IPS-NIHi11 (cell line): Measurements from ENCODE around the gene GRID1.
"Not testable (repeated sequence)": the region's sequence is repeated elsewhere in the genome, so short reads cannot be mapped to it uniquely, and the experiment has no call there.

Source experiments
- DNase-seq: peaks from one replicate; pipeline ENCODE4 v3.0.0; 2012; ENCODE audit warnings: mixed read lengths, low spot score

Gene GRID1

DNA sequence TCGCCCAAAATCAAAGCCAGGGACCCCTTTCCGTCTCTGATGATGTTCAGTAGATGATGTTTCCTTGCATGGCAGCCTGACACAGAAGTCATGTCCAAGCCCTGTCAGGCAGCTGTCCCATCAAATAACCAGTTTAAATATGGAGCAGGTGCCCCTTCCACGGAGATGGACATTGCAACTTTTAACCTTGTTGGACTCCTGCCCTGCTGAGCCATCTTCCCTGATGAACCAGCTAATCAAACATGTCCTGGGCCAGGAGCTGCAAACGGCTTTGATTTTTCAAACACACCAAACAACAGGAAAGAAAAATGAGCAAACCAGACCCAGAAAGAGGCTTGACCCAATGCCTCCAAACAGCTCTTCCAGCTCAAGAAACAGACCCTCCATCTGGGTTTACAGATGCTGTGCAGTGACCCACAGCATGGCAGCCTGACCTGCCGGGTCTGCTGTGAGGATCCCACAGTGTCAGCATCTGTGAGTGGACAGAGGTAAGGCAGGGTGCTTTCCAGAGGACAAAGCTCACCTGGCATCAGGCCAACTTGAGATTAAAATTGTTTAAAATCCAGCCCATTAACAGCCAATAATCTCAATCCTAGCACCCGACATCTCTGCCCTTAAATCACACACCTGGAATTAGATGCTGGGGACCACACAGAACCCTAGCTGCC is 372.6 kb downstream of the GRID1 start:
- DNase-seq = no peak

DNA sequence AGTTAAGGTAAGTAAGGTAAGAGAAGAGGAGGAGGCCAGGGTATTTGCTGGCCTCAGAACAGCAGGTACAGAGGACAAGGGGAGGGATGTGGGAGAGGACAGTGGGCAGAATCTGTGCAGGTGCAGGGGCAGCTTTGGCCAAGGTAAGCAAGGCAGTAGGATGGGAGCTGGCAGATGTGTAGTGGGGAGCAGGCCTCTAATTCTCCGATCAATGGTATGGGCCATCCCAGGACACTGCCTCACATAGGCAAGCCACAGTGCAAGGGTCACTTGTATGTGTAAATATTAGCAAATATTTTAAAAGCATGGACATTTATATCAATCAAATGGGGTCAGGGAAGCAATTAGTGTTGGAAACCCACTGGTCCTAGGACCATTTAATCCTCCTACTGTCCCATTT is 373.5 kb downstream of the GRID1 start:
- DNase-seq = no peak

DNA sequence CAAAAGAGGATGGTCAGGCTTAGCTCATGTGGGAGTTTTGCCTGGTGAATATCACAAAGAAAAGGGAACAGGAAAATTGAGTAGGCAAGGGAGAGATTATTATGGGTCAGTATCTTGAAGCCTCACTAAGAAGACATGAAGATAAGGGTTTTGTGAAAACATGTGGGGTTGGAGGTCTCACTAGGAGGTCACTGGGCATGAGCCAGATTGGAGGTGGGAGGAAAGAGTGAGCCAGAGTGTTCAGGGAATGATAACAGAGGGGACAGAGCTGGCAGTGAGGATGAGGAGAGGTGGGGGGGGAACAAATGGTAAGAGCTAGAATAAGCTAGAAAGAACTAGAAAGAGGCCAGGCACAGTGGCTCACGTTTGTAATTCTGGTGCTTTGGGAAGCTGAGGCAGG is 374.3 kb downstream of the GRID1 start:
- DNase-seq = no peak

DNA sequence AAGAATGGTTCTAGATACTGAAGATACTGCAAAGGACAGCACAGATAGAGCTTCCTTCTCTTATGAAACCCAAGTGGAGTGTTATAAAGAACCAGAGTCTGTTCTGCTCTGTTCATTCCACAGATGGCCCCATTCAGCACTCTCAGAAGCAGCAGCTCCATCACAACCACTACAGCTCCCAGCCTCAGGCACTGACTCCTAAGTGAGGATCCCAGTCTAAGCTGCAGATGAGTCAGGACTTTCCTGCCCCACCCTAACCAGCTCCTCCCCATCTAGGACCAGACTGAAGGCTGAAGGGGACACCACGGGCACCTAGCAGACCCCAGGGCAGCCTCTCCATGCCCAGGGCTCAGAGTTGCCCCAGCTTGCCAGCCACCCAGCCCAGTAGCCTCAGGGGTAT is 379.8 kb downstream of the GRID1 start:
- no peak for DNase-seq

DNA sequence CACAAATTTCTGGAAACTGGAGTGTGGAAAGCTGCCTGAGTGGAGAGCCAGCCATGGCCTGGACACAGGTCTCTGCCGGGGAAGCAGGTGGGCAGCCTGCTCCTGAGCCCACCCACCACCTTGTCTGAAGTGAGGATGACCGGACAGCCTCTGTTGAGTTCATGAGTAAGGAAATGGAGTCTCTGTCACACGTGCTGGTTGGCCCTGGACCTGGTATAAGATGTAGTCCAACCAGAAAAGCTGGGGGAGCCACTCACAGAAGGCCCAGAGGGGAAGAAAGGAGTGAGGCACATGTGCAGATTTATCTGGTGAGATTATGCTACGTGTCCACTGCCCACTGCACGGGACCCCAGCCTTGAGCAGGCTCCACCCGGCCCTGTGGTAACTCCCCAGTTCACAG is 383.5 kb downstream of the GRID1 start:
- DNase-seq = no peak

DNA sequence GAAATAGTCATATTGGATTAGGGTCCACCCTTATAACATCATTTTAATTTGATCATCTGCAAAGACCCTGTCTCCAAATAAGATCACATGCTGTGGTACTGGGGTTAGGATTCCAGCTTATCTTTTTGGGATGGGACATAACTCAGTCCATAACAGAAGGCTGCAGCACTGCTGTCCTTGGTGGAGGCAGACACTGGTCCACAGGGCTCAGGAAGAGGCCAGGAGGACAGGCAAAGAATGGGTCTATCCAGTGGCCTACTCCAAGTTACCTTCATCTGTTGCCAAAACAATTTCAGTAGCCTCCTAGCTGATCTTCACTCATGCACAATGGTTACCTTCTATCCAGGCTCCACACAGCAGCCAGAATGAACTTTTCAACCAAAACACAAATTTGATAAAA is 387.0 kb downstream of the GRID1 start:
- no peak for DNase-seq

DNA sequence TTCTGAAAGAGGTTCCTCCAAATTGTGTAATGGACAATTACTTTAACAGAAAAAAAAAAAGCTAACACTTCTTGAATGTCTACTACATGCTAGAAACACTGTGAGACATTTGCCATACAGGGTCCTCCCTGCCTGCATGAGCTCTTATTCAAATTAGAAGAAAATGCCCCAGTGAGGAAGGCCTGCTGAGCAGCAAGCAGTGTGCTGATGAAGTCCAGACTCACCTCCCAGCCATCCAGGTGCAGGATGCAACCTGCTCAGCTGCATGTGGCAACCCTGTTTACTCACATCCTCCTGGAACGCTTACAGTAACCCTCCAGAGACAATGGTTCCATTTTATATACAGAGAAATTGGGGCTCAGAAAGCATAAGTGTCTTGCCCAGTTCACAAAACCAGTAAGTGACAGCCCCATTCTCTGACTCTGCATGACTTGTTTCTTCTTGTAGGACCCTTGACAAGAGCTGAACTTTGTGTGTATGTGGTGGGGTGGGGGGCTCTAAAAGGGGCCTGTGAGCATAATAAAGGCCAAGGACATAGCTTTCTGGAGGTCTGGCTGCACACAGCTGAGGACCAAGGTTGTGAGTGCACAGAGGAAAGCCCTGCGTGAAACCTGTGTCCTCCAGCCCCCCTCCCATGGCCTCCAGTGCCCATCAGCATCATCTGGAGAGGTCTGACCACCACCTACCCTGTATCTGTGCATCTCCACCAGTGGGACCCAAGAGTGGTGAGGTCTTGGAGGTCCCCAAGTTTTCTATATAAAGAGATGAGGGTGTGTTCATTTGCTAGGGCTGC is 387.8 kb downstream of the GRID1 start:
- no peak for DNase-seq

DNA sequence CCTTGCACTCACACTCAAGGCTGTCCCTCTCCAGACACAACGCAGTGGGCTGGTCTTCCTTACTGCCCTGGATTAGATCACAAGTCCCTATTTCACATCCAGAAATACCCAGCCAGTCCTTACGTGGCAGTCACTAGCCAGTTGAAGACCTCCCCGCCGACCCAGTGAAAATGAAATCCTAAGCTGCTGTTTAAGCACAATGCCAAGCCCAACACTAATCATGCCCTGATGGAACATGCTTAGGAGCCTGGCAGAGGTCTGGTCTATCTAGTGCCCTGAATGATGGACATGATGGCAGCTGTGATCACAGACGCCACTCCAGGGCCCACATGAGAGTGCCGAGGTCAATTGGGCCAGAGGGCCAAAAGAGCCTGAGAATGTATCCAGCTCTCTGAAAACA is 389.0 kb downstream of the GRID1 start:
- DNase-seq = no peak

DNA sequence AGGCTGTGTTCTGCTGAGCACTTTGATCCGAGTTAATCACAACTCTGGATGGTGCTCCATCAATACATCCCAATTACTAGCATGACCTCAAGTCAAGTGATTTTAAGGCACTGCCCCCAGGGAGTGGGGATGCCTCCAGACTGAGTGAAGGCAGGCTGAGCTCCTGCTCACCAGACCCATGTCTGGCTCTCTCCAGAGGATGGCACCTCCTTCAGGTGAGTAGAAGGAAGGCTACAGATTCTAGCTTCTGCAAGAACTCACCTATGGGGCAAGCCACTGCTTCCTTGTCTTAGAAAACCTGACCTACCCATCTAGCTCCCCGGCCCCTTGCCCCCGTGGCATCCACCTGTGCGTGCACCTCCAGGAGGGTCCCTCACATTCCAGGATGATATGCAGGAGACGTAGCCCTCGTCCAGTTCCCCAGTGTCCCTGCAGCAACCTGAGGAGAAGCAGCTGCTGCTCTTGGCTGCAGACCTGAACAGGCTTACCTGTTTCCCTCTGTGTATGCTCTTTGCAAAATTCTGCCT is 390.3 kb downstream of the GRID1 start:
- peak; percentile 26 for DNase-seq

DNA sequence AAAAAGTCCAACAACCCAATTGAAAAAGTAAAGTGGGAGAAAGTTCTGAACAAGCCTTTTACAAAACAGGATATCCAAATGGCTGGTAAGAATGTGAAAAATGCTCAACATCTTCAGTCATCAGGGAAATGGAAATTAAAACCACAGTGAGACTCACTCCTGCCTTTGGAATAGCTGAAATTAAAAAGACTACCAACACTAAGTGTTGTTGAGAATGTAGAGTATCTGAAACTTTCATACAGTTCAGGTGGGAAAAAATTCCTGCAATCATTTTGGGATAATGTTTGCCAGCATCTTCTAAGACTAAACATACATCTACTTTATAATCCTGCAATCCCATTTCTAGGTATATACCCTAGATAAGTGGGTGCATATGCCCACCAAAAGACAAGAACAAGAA is 395.1 kb downstream of the GRID1 start:
- no peak for DNase-seq

DNA sequence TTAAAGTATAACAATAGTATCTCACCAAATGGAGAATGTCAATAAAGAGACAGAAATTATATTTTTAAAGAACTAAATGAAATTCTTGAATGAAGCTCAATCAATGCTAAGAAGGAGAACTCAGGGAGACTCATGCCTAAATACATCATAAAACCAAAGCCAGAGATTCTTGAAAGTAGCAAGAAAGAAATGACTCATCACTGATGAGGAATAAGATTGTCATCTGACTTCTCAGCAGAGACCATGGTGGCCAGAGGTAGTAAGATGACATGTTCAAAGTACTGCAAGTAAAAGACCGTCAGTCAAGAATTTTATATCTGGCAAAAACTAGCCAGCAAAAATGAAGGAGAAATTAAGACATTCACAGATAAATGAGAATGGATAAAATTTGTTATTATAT is 399.0 kb downstream of the GRID1 start:
- no peak for DNase-seq

DNA sequence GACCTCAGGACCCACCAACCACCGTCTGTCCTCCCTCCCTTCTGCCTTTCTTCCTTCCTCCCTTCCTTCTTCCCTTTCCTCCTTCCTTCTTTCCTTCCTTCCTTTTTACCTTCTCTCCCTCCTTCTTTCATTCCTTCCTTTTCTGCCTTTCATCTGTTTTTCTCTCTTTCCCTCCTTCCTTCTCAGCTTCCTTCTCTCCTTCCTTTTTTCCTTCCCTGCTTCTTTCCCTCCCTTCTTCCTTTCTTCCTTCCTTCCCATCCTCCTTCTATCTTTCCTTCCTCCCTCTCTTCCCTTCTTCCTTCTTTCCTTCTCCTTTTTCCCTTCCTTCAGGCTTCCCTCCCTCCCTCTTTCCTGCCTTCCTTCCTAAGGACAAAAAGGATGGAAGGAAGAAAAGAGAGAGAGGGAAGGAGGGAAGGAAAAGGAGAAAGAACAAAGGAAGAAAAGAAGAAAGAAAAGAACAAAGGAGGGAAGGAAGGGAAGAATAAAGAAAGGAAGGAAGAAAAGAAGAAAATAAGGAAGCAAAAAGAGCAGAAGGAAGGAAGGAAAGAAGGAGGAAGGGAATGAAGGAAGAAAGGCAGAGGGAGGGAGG is 405.0 kb downstream of the GRID1 start:
- no peak for DNase-seq

DNA sequence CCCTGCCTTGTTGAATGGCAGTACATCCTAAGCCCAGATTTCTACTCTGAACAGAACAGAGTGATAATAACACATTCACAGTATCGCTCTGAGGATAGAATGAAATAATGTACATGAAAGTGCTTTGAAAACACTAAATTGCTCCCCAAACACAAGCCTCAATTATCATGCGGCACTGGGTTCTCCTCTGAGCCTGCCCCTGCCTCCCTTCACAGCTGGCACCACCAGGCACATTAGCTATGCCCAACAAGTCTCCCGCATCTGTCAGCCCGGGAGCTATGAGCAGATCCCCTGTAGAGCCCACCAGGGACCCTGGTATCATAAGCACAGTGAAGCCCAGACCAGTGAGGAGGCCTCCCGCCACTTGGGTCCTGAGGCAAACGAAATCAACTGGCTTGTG is 405.5 kb downstream of the GRID1 start:
- DNase-seq = no peak

DNA sequence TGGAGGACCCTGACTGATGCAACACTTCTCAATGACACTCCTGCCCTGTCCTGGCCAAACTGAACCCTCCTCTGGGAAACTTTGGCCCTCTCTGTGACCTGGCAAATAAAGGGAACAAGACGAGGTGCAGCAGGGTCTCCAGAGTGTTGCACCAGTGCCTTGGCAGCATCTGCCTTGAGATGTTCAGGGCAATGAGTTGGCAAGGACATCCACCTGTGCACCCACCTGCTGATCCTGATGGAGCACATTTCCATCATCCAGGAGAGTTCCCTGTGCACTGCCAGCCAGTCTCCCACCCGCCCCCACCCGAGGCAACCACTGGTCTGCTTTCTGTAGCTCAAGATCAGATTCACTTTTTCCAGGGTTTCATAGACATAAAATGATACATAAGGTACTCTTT is 407.4 kb downstream of the GRID1 start:
- DNase-seq = no peak

DNA sequence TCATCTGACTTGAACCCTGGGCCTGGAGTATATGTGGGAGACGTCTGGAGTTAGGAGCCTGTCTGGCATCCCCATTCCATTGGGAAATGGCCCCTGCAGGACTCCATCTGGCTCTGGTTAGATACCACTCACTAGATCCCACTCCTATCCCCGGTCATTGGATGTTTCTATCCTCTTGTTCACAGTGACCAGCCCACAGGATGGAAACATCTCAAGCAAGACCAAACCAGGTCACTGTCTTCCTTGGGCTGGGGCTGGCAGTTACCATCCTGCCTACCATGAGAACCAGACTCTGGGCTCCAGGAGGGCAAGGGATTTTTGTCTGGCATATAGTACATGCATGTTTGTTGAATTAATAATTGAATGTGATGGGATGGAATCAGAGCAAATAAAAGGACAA is 415.7 kb downstream of the GRID1 start:
- no peak for DNase-seq

DNA sequence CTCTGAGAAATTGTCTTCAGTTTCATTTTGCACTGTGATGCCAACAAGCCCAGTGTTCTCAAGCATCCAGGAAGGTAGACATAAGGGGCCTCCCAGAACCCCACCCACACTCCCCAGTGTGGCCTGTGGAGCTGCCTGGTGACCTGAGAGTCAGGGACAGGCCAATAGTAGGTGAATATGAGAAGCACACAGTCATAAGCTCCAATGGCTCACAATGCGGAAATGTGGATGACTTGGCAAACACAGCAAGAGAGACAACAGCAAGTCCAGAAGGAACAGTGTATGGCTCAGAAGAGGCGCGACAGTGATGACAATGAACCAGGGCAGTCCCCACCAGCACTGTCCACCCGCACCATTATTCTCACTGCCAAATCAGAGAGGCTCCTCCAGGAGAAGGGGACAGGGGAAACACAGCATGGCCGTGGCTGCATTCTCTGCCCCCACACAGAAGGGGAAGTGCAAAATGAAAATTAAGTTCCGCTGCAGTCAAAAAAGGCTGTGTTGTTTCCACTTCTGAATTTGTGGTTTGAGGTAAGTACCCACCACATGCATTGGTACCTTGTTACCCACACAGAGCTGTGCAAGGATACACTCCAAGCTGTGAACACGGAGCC is 419.8 kb downstream of the GRID1 start:
- DNase-seq = no peak

DNA sequence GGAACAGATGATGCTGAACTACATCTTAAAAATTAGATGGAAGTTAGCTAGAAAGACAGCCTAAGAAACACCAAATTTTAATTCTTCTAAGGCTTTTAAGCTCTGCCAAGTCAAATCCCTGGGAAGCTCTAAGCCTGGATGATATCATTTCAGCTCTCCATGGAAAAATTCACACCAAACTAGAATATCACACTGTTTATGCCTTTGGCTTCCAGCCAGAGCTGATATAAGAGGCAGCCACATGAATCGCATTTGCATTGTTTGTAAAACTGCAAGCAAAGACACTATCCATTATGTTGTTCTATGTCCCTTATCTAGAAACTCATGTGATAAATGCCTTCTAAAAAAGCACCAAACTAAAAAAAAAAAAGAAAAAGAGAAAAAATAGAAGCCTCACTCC is 430.4 kb downstream of the GRID1 start:
- DNase-seq = no peak

DNA sequence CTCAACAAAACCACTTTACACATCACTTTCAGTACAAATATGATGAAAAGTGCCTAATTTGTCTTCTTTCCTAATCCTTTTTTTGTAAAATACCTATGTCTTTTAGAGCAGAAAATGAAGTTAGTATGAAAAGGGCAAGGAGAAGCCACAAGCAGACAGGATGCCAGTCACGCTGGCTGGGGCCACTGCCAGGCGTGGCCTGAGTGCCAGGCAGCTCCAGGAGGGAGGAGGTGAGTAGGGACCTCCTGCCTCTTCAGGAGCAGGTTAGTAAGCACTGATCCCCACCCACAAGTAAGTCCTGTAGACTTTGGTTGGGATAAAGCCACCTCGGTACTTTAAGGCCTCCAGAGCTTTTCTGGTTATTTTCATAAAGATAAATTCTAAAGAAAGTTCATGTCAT is 432.0 kb downstream of the GRID1 start:
- no peak for DNase-seq

DNA sequence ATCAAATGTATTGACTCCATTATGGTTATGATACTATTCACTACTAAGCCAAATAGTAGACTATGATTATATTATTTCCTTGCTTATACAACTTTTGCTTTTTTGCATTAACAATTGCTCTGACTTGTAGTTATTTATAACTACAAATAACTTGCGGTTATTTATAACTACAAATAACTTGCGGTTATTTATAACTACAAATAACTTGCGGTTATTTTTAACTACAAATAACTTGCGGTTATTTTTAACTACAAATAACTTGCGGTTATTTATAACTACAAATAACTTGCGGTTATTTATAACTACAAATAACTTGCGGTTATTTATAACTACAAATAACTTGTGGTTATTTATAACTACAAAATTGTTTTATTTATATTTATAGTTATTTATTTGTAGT is 436.6 kb downstream of the GRID1 start:
- DNase-seq = not testable (repeated sequence)

DNA sequence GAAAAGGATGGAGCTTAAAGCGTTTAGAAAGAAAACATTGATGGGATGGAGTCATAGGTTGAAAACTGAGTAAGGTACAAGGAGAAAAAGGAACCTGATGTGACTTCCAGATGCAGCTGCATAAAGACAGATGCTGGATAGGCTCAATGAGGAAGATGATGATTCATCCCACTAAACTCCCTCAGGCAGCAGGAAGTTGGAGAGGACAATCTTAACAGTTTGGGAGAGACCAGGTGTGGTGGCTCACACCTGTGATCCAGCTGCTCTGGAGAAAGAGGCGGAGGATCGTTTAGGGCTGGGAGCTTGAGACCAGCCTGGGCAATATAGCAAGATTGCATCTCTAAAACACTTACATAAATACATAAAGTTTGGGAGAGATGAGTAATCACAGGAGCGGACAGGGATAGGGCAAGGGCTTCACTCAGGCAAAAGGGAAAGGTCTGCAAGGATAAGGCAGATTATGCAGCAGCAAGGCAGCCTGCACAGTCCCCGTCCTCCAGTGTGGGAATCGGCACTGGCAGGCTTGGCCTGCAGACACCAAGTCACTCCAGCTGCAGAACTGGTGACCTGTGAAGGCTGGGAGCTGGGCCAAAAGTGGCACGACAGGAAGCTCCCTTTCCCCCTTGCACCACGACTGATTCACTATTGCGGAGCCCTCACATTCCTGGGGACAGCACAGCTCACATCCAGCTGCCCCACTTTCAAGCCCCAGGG is 438.5 kb downstream of the GRID1 start:
- no peak for DNase-seq

DNA sequence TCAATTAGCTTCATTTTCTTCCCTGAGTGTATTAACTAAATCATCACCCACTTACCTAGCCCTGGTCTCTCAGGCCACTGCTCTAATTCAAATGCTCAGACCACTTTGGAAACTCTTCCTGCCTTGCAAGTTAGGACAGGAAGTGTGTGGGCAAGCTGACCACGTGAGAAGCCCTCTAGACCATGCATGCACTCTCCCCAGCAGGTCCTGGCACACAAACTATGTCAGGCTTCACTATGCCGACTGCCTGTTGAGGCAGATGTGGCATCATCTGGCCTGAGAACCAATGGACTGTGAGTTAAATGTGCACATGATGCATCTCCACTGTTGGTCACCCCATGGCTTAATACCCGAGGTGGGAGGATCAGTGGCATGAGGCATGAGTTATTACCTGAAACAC is 439.6 kb downstream of the GRID1 start:
- DNase-seq = no peak

DNA sequence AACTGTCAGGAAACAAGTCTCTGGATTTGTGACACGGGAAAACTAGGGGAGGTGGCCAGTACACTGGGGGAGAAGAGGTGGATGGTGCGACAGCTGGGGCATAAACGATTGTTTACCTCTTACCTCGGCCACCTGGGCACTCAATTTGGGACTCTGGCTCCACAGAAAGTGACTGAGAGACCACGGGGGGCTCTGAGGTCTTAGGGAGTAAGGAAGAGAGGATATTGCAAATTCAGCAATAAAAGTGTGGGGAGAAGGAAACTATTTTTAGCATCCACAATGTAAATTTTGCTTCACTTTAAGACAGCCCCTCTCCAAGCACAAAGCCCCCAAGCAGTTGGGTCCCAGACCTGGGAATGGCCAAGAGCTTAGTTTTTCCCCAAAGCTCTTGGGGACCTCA is 440.5 kb downstream of the GRID1 start:
- DNase-seq = no peak
